NOMO-1 (cell line): ENCODE results near the gene SH3TC1.

ENCODE experiments used
- DNase-seq, 2 experiments: peaks; one replicate each; lab custom pipeline; 2025; ENCODE audit not compliant: unreplicated experiment in 2 of 2; lab: John Stamatoyannopoulos, UW

SH3TC1 gene

GRCh38 chr4:8198906-8199593, at the start of gene SH3TC1:
Gene SH3TC1, plus strand, starts transcription at chr4:8199290. Its CDS starts 5,905 bp downstream, at chr4:8205195.
- peak; percentile 85 to 98 for DNase-seq

- no peak for DNase-seq
Measured at GRCh38 chr4:8149664-8150063, 49.4 kb upstream of the SH3TC1 start.

- DNase-seq: no peak
Measured at GRCh38 chr4:8150152-8151090, 48.7 kb upstream of the SH3TC1 start.

GRCh38 chr4:8151165-8151650, 47.9 kb upstream of the SH3TC1 start:
- no peak for DNase-seq

- no peak for DNase-seq
Measured at GRCh38 chr4:8152090-8152864, 46.8 kb upstream of the SH3TC1 start.

- DNase-seq: no peak
Measured at GRCh38 chr4:8152865-8153257, 46.2 kb upstream of the SH3TC1 start.

GRCh38 chr4:8153441-8153840, 45.6 kb upstream of the SH3TC1 start:
- no peak for DNase-seq

GRCh38 chr4:8155048-8155447, 44.0 kb upstream of the SH3TC1 start:
- no peak for DNase-seq

- DNase-seq: no peak
Measured at GRCh38 chr4:8155660-8156421, 43.2 kb upstream of the SH3TC1 start.

GRCh38 chr4:8156617-8157016, 42.5 kb upstream of the SH3TC1 start:
- no peak for DNase-seq

- DNase-seq: no peak
Measured at GRCh38 chr4:8157496-8157895, 41.6 kb upstream of the SH3TC1 start.

GRCh38 chr4:8157944-8158709, 41.0 kb upstream of the SH3TC1 start:
- DNase-seq: no peak

GRCh38 chr4:8158710-8159536, 40.2 kb upstream of the SH3TC1 start, which contains the start of gene ABLIM2:
Gene ABLIM2, minus strand, starts transcription at chr4:8158813. Its CDS starts 124 bp downstream, at chr4:8158689.
- peak; percentile 91 to 96 for DNase-seq

GRCh38 chr4:8159537-8160232, 39.4 kb upstream of the SH3TC1 start:
- DNase-seq: no peak

GRCh38 chr4:8160233-8160560, 38.9 kb upstream of the SH3TC1 start:
- DNase-seq: no peak

- no peak for DNase-seq
Measured at GRCh38 chr4:8160572-8160971, 38.5 kb upstream of the SH3TC1 start.

- DNase-seq: no peak
Measured at GRCh38 chr4:8162625-8163024, 36.5 kb upstream of the SH3TC1 start.

GRCh38 chr4:8163026-8163425, 36.1 kb upstream of the SH3TC1 start:
- DNase-seq: no peak
